ENCODE data around the gene C19orf73.

C19orf73 gene

DNA sequence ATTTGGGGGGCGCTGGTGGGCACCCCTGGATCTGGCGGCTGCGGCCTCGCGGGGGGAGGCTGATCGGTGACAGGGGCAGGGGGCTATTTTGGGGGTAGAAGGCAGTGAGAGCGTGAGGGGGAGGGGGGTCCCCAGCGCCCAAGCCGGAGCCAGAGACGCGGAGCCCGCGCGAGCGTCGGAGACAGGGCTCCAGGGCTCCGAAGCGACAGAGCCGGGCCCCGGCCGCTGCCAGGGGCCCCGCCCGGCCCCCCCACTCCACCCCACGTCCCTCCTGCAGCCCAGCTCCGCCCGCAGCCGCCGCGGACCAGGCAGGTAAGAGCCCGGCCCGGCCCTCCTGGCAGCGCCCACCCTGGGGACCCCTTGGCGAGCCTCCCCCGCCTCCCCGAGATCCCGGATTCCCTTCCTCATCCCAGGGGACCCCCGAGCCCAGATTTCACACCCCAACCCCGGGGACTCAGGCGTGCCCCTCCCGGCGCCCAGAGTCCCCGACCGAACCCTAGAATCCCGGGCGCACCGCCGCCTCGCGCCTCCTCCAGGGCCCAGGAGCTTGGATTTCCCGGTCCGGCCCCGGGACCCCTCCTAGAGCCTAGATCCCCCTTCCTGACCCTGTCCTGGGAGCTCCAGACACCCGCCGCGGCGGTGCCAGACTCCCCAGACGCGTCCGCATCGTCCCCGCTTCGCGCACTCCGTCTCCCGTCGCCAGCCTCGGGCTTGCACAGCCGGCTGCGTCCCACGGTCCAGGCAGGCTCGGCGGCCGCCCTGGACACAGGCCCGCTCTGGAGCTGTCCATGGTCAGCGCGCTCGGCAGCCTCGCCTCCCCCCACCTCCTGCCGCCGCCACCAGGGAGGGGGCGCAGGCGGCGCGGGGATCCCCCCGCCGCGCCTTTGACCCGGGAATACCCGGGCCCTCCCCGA lies 725 bp upstream of the C19orf73 start, which contains the start of gene PPFIA3:
TSS of gene PPFIA3 (plus strand) at position 134 of the 914 bp plus-strand sequence. CDS start 8,330 bp downstream, outside the sequence.
- DNase-seq (ENCODE audit: low read depth) = no peak
- TF ChIP-seq, protein P1, sequence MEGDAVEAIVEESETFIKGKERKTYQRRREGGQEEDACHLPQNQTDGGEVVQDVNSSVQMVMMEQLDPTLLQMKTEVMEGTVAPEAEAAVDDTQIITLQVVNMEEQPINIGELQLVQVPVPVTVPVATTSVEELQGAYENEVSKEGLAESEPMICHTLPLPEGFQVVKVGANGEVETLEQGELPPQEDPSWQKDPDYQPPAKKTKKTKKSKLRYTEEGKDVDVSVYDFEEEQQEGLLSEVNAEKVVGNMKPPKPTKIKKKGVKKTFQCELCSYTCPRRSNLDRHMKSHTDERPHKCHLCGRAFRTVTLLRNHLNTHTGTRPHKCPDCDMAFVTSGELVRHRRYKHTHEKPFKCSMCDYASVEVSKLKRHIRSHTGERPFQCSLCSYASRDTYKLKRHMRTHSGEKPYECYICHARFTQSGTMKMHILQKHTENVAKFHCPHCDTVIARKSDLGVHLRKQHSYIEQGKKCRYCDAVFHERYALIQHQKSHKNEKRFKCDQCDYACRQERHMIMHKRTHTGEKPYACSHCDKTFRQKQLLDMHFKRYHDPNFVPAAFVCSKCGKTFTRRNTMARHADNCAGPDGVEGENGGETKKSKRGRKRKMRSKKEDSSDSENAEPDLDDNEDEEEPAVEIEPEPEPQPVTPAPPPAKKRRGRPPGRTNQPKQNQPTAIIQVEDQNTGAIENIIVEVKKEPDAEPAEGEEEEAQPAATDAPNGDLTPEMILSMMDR (IDR thresholded peaks at IDR 0.05; ENCODE audit: control insufficient read depth, extremely low read depth, insufficient read depth) = no peak
- peak within 1 kb of the TSS; percentile 54 for H3K4me3 ChIP-seq (ENCODE audit: low read depth, low read length)

- peak overlapping the region; percentile 54 for H3K4me3 ChIP-seq (ENCODE audit: low read depth, low read length)
- TF ChIP-seq, protein P1 (IDR thresholded peaks at IDR 0.05; ENCODE audit: control insufficient read depth, extremely low read depth, insufficient read depth) = no peak
- DNase-seq (ENCODE audit: low read depth) = no peak
These were observed 1.0 kb downstream of the C19orf73 start for GRCh38 chr19:49117677-49118564.

DNA sequence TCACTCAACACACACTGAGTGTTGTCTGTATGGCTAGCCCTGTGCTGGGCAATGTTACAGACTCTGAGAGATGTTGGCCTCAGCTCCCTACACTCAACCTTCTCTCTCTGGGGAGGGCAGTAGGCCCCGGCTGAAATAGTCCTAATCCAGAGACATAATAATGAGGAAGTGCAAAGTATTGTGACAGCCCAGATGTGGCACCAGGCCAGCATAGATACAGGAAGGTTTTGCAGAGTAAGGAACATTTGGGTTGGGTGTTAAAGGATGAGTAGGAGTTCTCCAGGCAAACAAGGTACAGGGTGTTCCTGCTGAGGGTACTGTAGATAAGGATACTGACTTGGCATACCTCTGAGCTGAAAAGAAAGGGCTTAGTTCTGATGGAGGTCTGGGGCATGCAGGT lies 2.4 kb downstream of the C19orf73 start:
- no peak for DNase-seq (ENCODE audit: low read depth)
- TF ChIP-seq, protein P1 (IDR thresholded peaks at IDR 0.05; ENCODE audit: control insufficient read depth, extremely low read depth, insufficient read depth) = no peak
- H3K4me3 ChIP-seq (ENCODE audit: low read depth, low read length) = no peak overlapping the region

DNA sequence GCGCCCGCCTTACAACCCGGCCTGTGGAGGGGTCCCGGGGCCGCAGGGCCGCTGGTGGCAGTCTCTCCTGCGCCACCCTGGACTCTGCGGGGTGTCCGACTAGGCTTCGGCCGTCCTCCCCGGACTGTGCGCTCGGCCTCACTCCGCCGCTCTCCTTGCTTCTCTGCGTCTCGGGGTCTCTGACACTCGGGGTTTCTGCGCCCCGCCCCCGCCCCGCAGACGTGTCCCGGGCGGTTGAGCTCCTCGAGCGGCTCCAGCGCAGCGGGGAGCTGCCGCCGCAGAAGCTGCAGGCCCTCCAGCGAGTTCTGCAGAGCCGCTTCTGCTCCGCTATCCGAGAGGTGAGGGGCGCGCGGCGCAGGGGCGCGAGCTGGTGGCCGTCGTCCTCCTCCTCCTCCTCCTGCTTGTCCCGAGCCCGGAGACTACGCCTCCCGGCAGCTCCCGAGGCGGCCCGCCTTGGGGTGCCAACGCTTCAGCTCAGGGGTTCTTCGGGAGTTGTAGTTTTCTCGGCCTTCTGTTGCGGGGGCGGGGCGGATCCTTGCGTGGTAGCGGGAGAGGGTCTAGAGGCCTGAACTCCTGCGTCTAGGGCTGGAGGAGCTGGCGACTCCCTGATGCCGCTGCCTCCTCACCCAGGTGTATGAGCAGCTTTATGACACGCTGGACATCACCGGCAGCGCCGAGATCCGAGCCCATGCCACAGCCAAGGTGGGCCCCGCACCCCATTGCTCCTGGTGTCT lies 4.1 kb downstream of the C19orf73 start:
- DNase-seq (ENCODE audit: low read depth) = no peak
- TF ChIP-seq, protein P1 (IDR thresholded peaks at IDR 0.05; ENCODE audit: control insufficient read depth, extremely low read depth, insufficient read depth) = no peak
- H3K4me3 ChIP-seq (ENCODE audit: low read depth, low read length) = peak overlapping the region; percentile 59

DNA sequence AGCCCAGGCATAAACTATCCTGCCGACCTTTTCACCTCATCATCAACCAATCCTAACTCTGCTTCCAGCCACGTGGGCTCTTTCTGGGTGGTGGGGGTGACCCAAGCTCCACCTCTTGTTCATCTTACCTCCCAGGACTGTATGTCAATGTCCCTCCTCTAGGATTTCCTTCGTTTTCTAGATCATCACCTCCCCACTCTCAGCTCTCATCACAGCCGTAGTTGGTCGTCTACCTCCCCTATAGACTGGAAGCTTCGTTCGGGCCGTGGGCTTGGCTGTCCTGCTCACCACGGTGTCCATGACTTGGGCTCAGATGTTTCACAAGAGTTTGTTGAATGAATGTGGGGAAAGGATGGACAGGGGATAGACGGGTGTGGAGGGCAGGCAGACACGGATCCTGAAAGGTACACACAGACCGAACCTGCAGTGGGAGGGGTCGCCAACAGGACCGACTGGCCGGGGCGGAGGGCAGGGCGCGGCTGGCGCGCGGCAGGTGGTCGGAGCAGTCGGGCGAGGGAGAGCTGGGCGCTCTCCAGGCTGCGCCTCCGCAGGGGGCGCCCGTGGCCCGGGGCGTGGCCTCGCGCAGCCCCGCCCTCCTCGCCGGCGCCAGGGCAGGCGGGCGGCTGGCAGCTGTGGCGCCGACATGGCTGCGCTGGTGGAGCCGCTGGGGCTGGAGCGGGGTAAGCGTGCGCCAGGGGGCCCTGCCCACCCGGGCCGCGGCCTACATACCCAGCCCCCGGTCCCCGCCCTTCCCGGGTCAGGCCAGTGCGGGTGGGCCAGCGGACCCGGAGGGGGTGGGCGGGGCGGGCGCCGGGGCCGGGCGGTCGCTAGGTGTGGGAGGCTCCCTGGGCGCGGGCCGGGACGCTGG lies 4.9 kb downstream of the C19orf73 start, which contains the start of gene LIN7B:
TSS of gene LIN7B (plus strand) at position 609 of the 868 bp plus-strand sequence. CDS start at position 644, 35 bp downstream.
- TF ChIP-seq, protein P1 (IDR thresholded peaks at IDR 0.05; ENCODE audit: control insufficient read depth, extremely low read depth, insufficient read depth) = peak; percentile 29; the same call in 1 of the 2 replicates
- DNase-seq (ENCODE audit: low read depth) = no peak
- H3K4me3 ChIP-seq (ENCODE audit: low read depth, low read length) = peak within 1 kb of the TSS; percentile 59
